ENCODE data around the gene ANKFY1.

ANKFY1 gene

DNA sequence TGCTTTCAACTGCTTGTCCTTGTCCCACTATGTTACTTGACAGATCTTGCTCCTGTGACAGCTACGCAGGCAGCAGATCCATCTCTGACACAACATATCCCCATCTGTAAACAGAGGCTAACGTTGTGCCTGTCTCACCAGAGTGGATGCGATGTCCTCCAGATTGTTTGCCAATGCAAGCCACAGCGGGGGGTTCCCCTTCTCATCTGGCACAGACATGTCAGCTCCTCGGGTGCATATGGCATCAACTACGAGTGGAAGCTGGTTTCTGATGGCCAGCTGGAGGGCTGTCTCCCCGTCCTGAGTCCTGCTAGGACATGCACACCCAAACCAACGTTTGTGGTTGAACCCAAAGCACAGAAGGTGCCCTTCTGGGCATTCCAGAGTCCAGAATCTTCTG lies 81.7 kb downstream of the ANKFY1 start:
- TF ChIP-seq RBAK (tag by site-specific recombination; IDR thresholded peaks at IDR 0.05) (no peak), ZEB2 (tag by site-specific recombination; IDR thresholded peaks at IDR 0.05) (no peak), ZBTB1 (tag by site-specific recombination; IDR thresholded peaks at IDR 0.05) (no peak), ZIC2 (tag by site-specific recombination; IDR thresholded peaks at IDR 0.05) (no peak), ZNF155 (tag by site-specific recombination; IDR thresholded peaks at IDR 0.05) (no peak), ZNF624 (tag by site-specific recombination; IDR thresholded peaks at IDR 0.05) (no peak), ZNF561 (tag by site-specific recombination; IDR thresholded peaks at IDR 0.05; ENCODE audit: borderline replicate concordance) (no peak), MZF1 (tag by site-specific recombination; IDR thresholded peaks at IDR 0.05; ENCODE audit: borderline replicate concordance) (no peak), ZBTB8A (tag by site-specific recombination; IDR thresholded peaks at IDR 0.05) (no peak), ZNF202 (tag by site-specific recombination; IDR thresholded peaks at IDR 0.05; ENCODE audit: borderline replicate concordance) (no peak), YY1 (tag by site-specific recombination; IDR thresholded peaks at IDR 0.05) (no peak), KLF10 (tag by site-specific recombination; IDR thresholded peaks at IDR 0.05) (no peak), ZNF274 (IDR thresholded peaks at IDR 0.05; ENCODE audit: low read length) (no peak), ZNF274 (tag by site-specific recombination; IDR thresholded peaks at IDR 0.05; ENCODE audit: borderline replicate concordance) (no peak), GLIS1 (tag by site-specific recombination; IDR thresholded peaks at IDR 0.05) (no peak), ZNF2 (tag by site-specific recombination; IDR thresholded peaks at IDR 0.05) (no peak), ZNF354C (tag by site-specific recombination; IDR thresholded peaks at IDR 0.05; ENCODE audit: borderline replicate concordance, low read depth) (no peak), ZNF529 (tag by site-specific recombination; IDR thresholded peaks at IDR 0.05; ENCODE audit: insufficient replicate concordance) (no peak), ZNF184 (tag by site-specific recombination; IDR thresholded peaks at IDR 0.05) (no peak)
- TF ChIP-seq, protein P1, sequence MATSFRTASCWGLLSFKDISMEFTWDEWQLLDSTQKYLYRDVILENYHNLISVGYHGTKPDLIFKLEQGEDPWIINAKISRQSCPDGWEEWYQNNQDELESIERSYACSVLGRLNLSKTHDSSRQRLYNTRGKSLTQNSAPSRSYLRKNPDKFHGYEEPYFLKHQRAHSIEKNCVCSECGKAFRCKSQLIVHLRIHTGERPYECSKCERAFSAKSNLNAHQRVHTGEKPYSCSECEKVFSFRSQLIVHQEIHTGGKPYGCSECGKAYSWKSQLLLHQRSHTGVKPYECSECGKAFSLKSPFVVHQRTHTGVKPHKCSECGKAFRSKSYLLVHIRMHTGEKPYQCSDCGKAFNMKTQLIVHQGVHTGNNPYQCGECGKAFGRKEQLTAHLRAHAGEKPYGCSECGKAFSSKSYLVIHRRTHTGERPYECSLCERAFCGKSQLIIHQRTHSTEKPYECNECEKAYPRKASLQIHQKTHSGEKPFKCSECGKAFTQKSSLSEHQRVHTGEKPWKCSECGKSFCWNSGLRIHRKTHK (tag by site-specific recombination; IDR thresholded peaks at IDR 0.05), result no peak
- TF ChIP-seq, protein P2, sequence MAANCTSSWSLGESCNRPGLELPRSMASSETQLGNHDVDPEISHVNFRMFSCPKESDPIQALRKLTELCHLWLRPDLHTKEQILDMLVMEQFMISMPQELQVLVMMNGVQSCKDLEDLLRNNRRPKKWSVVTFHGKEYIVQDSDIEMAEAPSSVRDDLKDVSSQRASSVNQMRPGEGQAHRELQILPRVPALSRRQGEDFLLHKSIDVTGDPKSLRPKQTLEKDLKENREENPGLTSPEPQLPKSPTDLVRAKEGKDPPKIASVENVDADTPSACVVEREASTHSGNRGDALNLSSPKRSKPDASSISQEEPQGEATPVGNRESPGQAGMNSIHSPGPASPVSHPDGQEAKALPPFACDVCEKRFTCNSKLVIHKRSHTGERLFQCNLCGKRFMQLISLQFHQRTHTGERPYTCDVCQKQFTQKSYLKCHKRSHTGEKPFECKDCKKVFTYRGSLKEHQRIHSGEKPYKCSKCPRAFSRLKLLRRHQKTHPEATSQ (tag by site-specific recombination; IDR thresholded peaks at IDR 0.05), result no peak
- H3K9me3 ChIP-seq (ENCODE audit: control insufficient read depth, insufficient read depth, low read depth, low read length), result no peaks in the 10 kb centered on the region
- no peak overlapping the region for H3K27ac ChIP-seq (ENCODE audit: extremely low read depth, low read depth, low read length)
- H3K4me3 ChIP-seq (ENCODE audit: low read depth, low read length), result no peak overlapping the region
- CTCF ChIA-PET, result interaction anchor here (0.5 kb wide), 1 partner anchor 14 kb away, joined by 3 read pairs; no protein-coding TSS in a partner anchor
- no peaks in the 10 kb centered on the region for H3K4me1 ChIP-seq (ENCODE audit: control insufficient read depth, insufficient read depth, low read length)
- peaks cover 41 to 95% of the 10 kb centered on the region in 2 experiments for H3K36me3 ChIP-seq (ENCODE audit: control insufficient read depth in 2 of 2, insufficient read depth in 1 of 2, low read length in 2 of 2)
- POLR2A ChIA-PET, result no interaction called here

- no peak overlapping the region for H3K27ac ChIP-seq (ENCODE audit: extremely low read depth, low read depth, low read length)
- POLR2A ChIA-PET, result no interaction called here
Measured at GRCh38 chr17:4180791-4181190, 83.0 kb downstream of the ANKFY1 start.

GRCh38 chr17:4179071-4179470 lies 84.7 kb downstream of the ANKFY1 start:
- Histone ChIP-seq H3K36me3 (ENCODE audit: control insufficient read depth in 2 of 2, insufficient read depth in 1 of 2, low read length in 2 of 2) (peaks cover 52 to 96% of the 10 kb centered on the region in 2 experiments), H3K4me1 (ENCODE audit: control insufficient read depth, insufficient read depth, low read length) (no peaks in the 10 kb centered on the region), H3K27ac (ENCODE audit: extremely low read depth, low read depth, low read length) (no peak overlapping the region), H3K9me3 (ENCODE audit: control insufficient read depth, insufficient read depth, low read depth, low read length) (no peaks in the 10 kb centered on the region), H3K4me3 (ENCODE audit: low read depth, low read length) (no peak overlapping the region)
- CTCF ChIA-PET, result interaction anchor here (0.7 to 1.1 kb wide), 2 partner anchors 21 to 29 kb away, joined by 3 read pairs; no protein-coding TSS in a partner anchor
- POLR2A ChIA-PET, result no interaction called here
- TF ChIP-seq ZNF521 (tag by site-specific recombination; IDR thresholded peaks at IDR 0.05) (no peak), WT1 (tag by site-specific recombination; IDR thresholded peaks at IDR 0.05) (no peak), ELK4 (IDR thresholded peaks at IDR 0.05; ENCODE audit: borderline replicate concordance, low read depth, low read length) (no peak), AEBP2 (tag by site-specific recombination; IDR thresholded peaks at IDR 0.05; ENCODE audit: borderline replicate concordance) (no peak), ZNF660 (tag by site-specific recombination; IDR thresholded peaks at IDR 0.05) (no peak)
- TF ChIP-seq, protein P3, sequence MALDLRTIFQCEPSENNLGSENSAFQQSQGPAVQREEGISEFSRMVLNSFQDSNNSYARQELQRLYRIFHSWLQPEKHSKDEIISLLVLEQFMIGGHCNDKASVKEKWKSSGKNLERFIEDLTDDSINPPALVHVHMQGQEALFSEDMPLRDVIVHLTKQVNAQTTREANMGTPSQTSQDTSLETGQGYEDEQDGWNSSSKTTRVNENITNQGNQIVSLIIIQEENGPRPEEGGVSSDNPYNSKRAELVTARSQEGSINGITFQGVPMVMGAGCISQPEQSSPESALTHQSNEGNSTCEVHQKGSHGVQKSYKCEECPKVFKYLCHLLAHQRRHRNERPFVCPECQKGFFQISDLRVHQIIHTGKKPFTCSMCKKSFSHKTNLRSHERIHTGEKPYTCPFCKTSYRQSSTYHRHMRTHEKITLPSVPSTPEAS (tag by site-specific recombination; IDR thresholded peaks at IDR 0.05), result no peak

More at GRCh38 chr17:4180791-4181190, 83.0 kb downstream of the ANKFY1 start:
- no peak for TF ChIP-seq ZNF266 (tag by site-specific recombination; IDR thresholded peaks at IDR 0.05; ENCODE audit: low read depth)
- TF ChIP-seq ZIC2 (tag by site-specific recombination; IDR thresholded peaks at IDR 0.05), result peak; percentile 95
- Histone ChIP-seq H3K9me3 (ENCODE audit: control insufficient read depth, insufficient read depth, low read depth, low read length) (no peaks in the 10 kb centered on the region), H3K4me1 (ENCODE audit: control insufficient read depth, insufficient read depth, low read length) (no peaks in the 10 kb centered on the region), H3K4me3 (ENCODE audit: low read depth, low read length) (no peak overlapping the region), H3K36me3 (ENCODE audit: control insufficient read depth in 2 of 2, insufficient read depth in 1 of 2, low read length in 2 of 2) (peaks cover 47 to 95% of the 10 kb centered on the region in 2 experiments)
- CTCF ChIA-PET, result interaction anchor here (0.7 kb wide), 1 partner anchor 10 kb away, joined by 3 read pairs; no protein-coding TSS in a partner anchor

Measured in HEK293 (cell line).